NCI-H69 (cell line): ENCODE results near the gene TMEM116.
"Not testable (repeated sequence)": the region's sequence is repeated elsewhere in the genome, so short reads cannot be mapped to it uniquely, and the experiment has no call there.

Experiments used
- DNase-seq: peaks from one replicate; lab custom pipeline; 2025; lab: John Stamatoyannopoulos, UW

TMEM116 gene

GRCh38 chr12:112009596-112009995, 3.4 kb downstream of the TMEM116 start:
- DNase-seq, result not testable (repeated sequence)

GRCh38 chr12:112008918-112009317, 4.0 kb downstream of the TMEM116 start:
- DNase-seq, result no peak

- no peak for DNase-seq
Observed at GRCh38 chr12:112007945-112008344, 5.0 kb downstream of the TMEM116 start.

- peak; percentile 54 for DNase-seq
Observed at GRCh38 chr12:112005419-112006395, 7.3 kb downstream of the TMEM116 start.

- DNase-seq, result no peak
Observed at GRCh38 chr12:112004041-112004440, 8.9 kb downstream of the TMEM116 start.

GRCh38 chr12:112001576-112001975, 11.4 kb downstream of the TMEM116 start:
- DNase-seq, result no peak

GRCh38 chr12:112000820-112001219, 12.1 kb downstream of the TMEM116 start:
- DNase-seq, result no peak

- not testable (repeated sequence) for DNase-seq
Observed at GRCh38 chr12:111999129-111999528, 13.8 kb downstream of the TMEM116 start.

- DNase-seq, result no peak
Observed at GRCh38 chr12:111998015-111998414, 14.9 kb downstream of the TMEM116 start.

GRCh38 chr12:111997300-111997699, 15.7 kb downstream of the TMEM116 start:
- no peak for DNase-seq

GRCh38 chr12:111995782-111996480, 17.0 kb downstream of the TMEM116 start:
- no peak for DNase-seq

- not testable (repeated sequence) for DNase-seq
Observed at GRCh38 chr12:111994211-111995111, 18.5 kb downstream of the TMEM116 start.

- no peak for DNase-seq
Observed at GRCh38 chr12:111993292-111994150, 19.4 kb downstream of the TMEM116 start.

GRCh38 chr12:111992464-111992863, 20.5 kb downstream of the TMEM116 start:
- DNase-seq, result no peak

GRCh38 chr12:111991946-111992345, 21.0 kb downstream of the TMEM116 start:
- DNase-seq, result no peak

- DNase-seq, result no peak
Observed at GRCh38 chr12:111991535-111991934, 21.4 kb downstream of the TMEM116 start.

- no peak for DNase-seq
Observed at GRCh38 chr12:111984820-111985219, 28.1 kb downstream of the TMEM116 start.

GRCh38 chr12:111981987-111982386, 31.0 kb downstream of the TMEM116 start:
- no peak for DNase-seq

- no peak for DNase-seq
Observed at GRCh38 chr12:111980598-111980997, 32.4 kb downstream of the TMEM116 start.

GRCh38 chr12:111978545-111978944, 34.4 kb downstream of the TMEM116 start:
- DNase-seq, result no peak

- no peak for DNase-seq
Observed at GRCh38 chr12:111976860-111977259, 36.1 kb downstream of the TMEM116 start.
